Right atrium auricular region (tissue), 2 donors: ENCODE measurements around the gene FOXE1. TPM values are rescaled to one million over a fixed set of nuclear protein-coding genes. Genes with fewer than 3 reads are reported as not detected.

Experiments
- DNase-seq: peaks from one replicate; pipeline ENCODE4 v3.0.0-alpha.2; 2019; ENCODE audit warnings: low spot score
- H3K27ac ChIP-seq, 2 donors: fragments of 200-600 bp; sonication (generic); 1 replicate in 1 of 2; 2 replicates in 1 of 2; pipeline ENCODE4 v1.5.1; 2016 to 2019
- H3K27me3 ChIP-seq, 2 donors: fragments of 200-600 bp; sonication (generic); one replicate each; pipeline versions ENCODE4 v1.5.1 to v1.6.0; 2017 to 2019
- H3K36me3 ChIP-seq: fragments of 200-600 bp; sonication (generic); one replicate; pipeline ENCODE4 v1.5.1; 2016
- H3K4me1 ChIP-seq, 2 donors: fragments of 200-600 bp; sonication (generic); one replicate each; pipeline versions ENCODE4 v1.5.1 to v1.6.0; 2017 to 2019
- H3K4me3 ChIP-seq, 2 donors: fragments of 200-600 bp; sonication (generic); 1 replicate in 1 of 2; 2 replicates in 1 of 2; pipeline ENCODE4 v1.5.1; 2017 to 2019; ENCODE audit warnings: mild to moderate bottlenecking in 1 of 2, moderate library complexity in 1 of 2
- H3K9me3 ChIP-seq, 2 donors: fragments of 200-600 bp; sonication (generic); one replicate each; pipeline ENCODE4 v1.5.1; 2019
- CTCF ChIP-seq, 2 donors: fragments of 200-600 bp; sonication (generic); IDR thresholded peaks; one replicate each; pipeline ENCODE4 v1.5.1; 2019; ENCODE audit warnings: antibody characterized with exemption in 2 of 2
- total RNA-seq, 2 donors: library from RNA; depleted of rRNA; stranded (reverse); fragments of >200 nt; gene quantifications; one replicate each; pipeline ENCODE4 v1.1.0, GENCODE V29; 2016

Gene FOXE1
- total RNA-seq, 2 donors from 2014 or later, result not detected

- peak; percentile 30 for DNase-seq
- Histone ChIP-seq H3K4me1 (no peaks in the 10 kb centered on the region), H3K27ac (no peak overlapping the region)
These were observed 15.8 kb downstream of the FOXE1 start for GRCh38 chr9:97868859-97869258.

GRCh38 chr9:97873425-97873824, 20.4 kb downstream of the FOXE1 start:
- no peak for DNase-seq
- no peaks in the 10 kb centered on the region for H3K9me3 ChIP-seq
- TF ChIP-seq CTCF (IDR thresholded peaks at IDR 0.05), result no peak
- no peak overlapping the region for H3K27ac ChIP-seq
- H3K4me3 ChIP-seq, result no peak overlapping the region
- H3K27me3 ChIP-seq, result no peaks in the 10 kb centered on the region
- peaks cover 0 to 10% of the 10 kb centered on the region in 2 donors for H3K4me1 ChIP-seq
- no peaks in the 10 kb centered on the region for H3K36me3 ChIP-seq

More at GRCh38 chr9:97868859-97869258, 15.8 kb downstream of the FOXE1 start:
- Histone ChIP-seq H3K4me3 (no peak overlapping the region), H3K36me3 (no peaks in the 10 kb centered on the region), H3K9me3 (peaks cover 4 to 22% of the 10 kb centered on the region in 2 donors), H3K27me3 (no peaks in the 10 kb centered on the region)
- no peak for TF ChIP-seq CTCF (IDR thresholded peaks at IDR 0.05)

- peaks cover 0 to 10% of the 10 kb centered on the region in 2 donors for H3K4me1 ChIP-seq
- no peak for TF ChIP-seq CTCF (IDR thresholded peaks at IDR 0.05)
- H3K27me3 ChIP-seq, result no peaks in the 10 kb centered on the region
- DNase-seq, result no peak
- H3K4me3 ChIP-seq, result no peak overlapping the region
- H3K36me3 ChIP-seq, result no peaks in the 10 kb centered on the region
- no peaks in the 10 kb centered on the region for H3K9me3 ChIP-seq
- no peak overlapping the region for H3K27ac ChIP-seq
These were observed 20.9 kb downstream of the FOXE1 start for GRCh38 chr9:97873882-97874281.

- H3K36me3 ChIP-seq, result no peaks in the 10 kb centered on the region
- H3K4me3 ChIP-seq, result no peak overlapping the region
- peaks cover 0 to 10% of the 10 kb centered on the region in 2 donors for H3K4me1 ChIP-seq
- DNase-seq, result no peak
- H3K9me3 ChIP-seq, result no peaks in the 10 kb centered on the region
- TF ChIP-seq CTCF (IDR thresholded peaks at IDR 0.05), result no peak
- no peaks in the 10 kb centered on the region for H3K27me3 ChIP-seq
- no peak overlapping the region for H3K27ac ChIP-seq
These were observed 21.6 kb downstream of the FOXE1 start for GRCh38 chr9:97874624-97875023.

- no peak overlapping the region for H3K4me3 ChIP-seq
- no peaks in the 10 kb centered on the region for H3K36me3 ChIP-seq
- H3K4me1 ChIP-seq, result peaks cover 0 to 10% of the 10 kb centered on the region in 2 donors
- TF ChIP-seq CTCF (IDR thresholded peaks at IDR 0.05), result no peak
- no peaks in the 10 kb centered on the region for H3K27me3 ChIP-seq
- no peak for DNase-seq
- no peak overlapping the region for H3K27ac ChIP-seq
- H3K9me3 ChIP-seq, result no peaks in the 10 kb centered on the region
These were observed 22.1 kb downstream of the FOXE1 start for GRCh38 chr9:97875111-97875510.

- no peak for TF ChIP-seq CTCF (IDR thresholded peaks at IDR 0.05)
- Histone ChIP-seq H3K36me3 (no peaks in the 10 kb centered on the region), H3K27me3 (no peaks in the 10 kb centered on the region), H3K4me1 (peaks cover 0 to 10% of the 10 kb centered on the region in 2 donors), H3K9me3 (no peaks in the 10 kb centered on the region), H3K27ac (no peak overlapping the region), H3K4me3 (no peak overlapping the region)
- no peak for DNase-seq
These were observed 23.0 kb downstream of the FOXE1 start for GRCh38 chr9:97876061-97876460.
